Bronchial epithelial cell (primary cell): ENCODE data around the gene HSPA1L. TPM values are rescaled to one million over a fixed set of nuclear protein-coding genes. Genes with fewer than 3 reads are reported as not detected.

Source experiments
- DNase-seq: peaks from one replicate; pipeline ENCODE4 v3.0.0-alpha.2; 2010; ENCODE audit warnings: low read depth
- FAIRE-seq: peaks from 2 replicates; lab custom pipeline; 2011; peaks lifted over from hg19 to GRCh38; lab: Jason Lieb, UNC
- H3K27me3 ChIP-seq: 2 replicates; pipeline ENCODE4 v1.5.1; 2011; ENCODE audit warnings: low read length; ENCODE audit not compliant: control insufficient read depth, insufficient read depth
- H3K36me3 ChIP-seq: 2 replicates; pipeline ENCODE4 v1.5.1; 2011; ENCODE audit warnings: low read length; ENCODE audit not compliant: control insufficient read depth, insufficient read depth
- H3K4me3 ChIP-seq: 2 replicates; pipeline ENCODE4 v1.5.1; 2011; ENCODE audit warnings: mild to moderate bottlenecking, low read depth, low read length, control low read depth
- CTCF ChIP-seq: IDR thresholded peaks from 2 replicates; pipeline ENCODE4 v1.5.1; 2011; ENCODE audit warnings: mild to moderate bottlenecking, moderate library complexity, low read length, control low read depth, inconsistent platforms; ENCODE audit not compliant: insufficient read depth, severe bottlenecking
- total RNA-seq: library from RNA; depleted of rRNA; stranded (reverse); fragments of >200 nt; gene quantifications from 2 replicates; pipeline ENCODE4 v1.2.1, GENCODE V29; 2014

HSPA1L gene
- total RNA-seq, 1 donor from 2014 or later = 0.53 TPM

- Histone ChIP-seq H3K27me3 (no peaks in the 10 kb centered on the region), H3K4me3 (no peak overlapping the region), H3K36me3 (peaks cover 14% of the 10 kb centered on the region)
- TF ChIP-seq CTCF = no peak
- no peak for FAIRE-seq
- no peak for DNase-seq
Measured at GRCh38 chr6:31775633-31776484, 39.2 kb downstream of the HSPA1L start.

GRCh38 chr6:31775184-31775583 is 39.9 kb downstream of the HSPA1L start:
- no peak for TF ChIP-seq CTCF
- FAIRE-seq = no peak
- DNase-seq = peak; percentile 19

GRCh38 chr6:31771992-31772358 is 43.1 kb downstream of the HSPA1L start:
- FAIRE-seq (no peak), DNase-seq (no peak)
- Histone ChIP-seq H3K4me3 (no peak overlapping the region), H3K36me3 (no peaks in the 10 kb centered on the region), H3K27me3 (no peaks in the 10 kb centered on the region)
- TF ChIP-seq CTCF = no peak

More at GRCh38 chr6:31775184-31775583, 39.9 kb downstream of the HSPA1L start:
- Histone ChIP-seq H3K27me3 (no peaks in the 10 kb centered on the region), H3K36me3 (peaks cover 9% of the 10 kb centered on the region), H3K4me3 (no peak overlapping the region)

- Histone ChIP-seq H3K4me3 (no peak overlapping the region), H3K27me3 (no peaks in the 10 kb centered on the region), H3K36me3 (no peaks in the 10 kb centered on the region)
- DNase-seq (no peak), FAIRE-seq (no peak)
- TF ChIP-seq CTCF = no peak
Measured at GRCh38 chr6:31770860-31771259, 44.2 kb downstream of the HSPA1L start.

- peak; percentile 97 for TF ChIP-seq CTCF
- Histone ChIP-seq H3K27me3 (no peaks in the 10 kb centered on the region), H3K36me3 (no peaks in the 10 kb centered on the region), H3K4me3 (no peak overlapping the region)
- peak; percentile 57 for DNase-seq
- FAIRE-seq = no peak
Measured at GRCh38 chr6:31769684-31770371, 45.3 kb downstream of the HSPA1L start.
